ENCODE measurements around the gene CST3.
"Not testable (repeated sequence)": the region's sequence is repeated elsewhere in the genome, so short reads cannot be mapped to it uniquely, and the experiment has no call there.

The CST3 gene

DNA sequence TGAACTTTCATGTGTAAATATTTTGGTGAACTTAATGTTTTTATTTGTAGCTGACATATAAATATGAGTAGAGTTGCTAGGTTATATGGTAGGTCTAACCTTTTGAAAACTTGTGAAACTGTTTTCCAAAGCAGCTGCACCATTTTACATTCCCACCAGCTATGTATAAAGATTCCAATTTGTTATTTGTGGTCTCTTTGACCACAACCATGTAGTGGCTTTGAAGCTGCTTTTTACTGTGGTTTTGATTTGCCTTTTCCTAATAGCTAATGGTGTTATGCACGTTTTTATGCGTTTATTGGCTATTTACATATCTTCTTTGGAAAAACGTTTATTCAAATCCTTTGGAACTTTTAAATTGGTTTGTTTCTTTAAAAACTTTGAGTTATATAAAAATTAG is 10.3 kb downstream of the CST3 start:
- DNase-seq (ENCODE audit: low read depth), result no peak

DNA sequence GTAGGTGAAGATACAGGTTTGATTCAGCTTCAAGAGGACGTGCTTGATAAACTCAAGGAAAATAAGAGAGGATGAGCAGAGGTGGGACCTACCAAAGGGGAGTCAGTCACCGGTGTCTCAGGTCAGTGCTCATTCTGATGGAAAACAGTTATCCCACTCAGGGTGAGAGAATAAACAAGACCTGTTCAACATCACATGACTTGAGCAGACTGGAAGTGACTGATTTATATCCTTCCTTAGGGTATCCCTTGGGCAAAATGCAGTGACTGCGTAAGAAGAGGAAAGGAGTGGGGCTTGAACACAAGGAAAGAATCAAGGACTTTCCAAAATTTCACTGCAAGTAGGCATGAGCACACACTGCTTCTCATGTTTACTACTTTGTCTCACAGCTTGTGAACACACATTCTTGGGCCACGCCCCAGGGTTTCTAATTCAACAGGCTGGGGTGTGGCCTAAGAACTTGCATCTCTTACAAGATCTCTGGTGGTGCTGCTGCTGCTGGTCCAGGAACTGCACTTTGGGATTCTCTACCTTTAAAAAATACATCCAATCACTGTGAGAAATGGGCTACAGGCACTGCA is 11.6 kb downstream of the CST3 start:
- no peak for DNase-seq (ENCODE audit: low read depth)

DNA sequence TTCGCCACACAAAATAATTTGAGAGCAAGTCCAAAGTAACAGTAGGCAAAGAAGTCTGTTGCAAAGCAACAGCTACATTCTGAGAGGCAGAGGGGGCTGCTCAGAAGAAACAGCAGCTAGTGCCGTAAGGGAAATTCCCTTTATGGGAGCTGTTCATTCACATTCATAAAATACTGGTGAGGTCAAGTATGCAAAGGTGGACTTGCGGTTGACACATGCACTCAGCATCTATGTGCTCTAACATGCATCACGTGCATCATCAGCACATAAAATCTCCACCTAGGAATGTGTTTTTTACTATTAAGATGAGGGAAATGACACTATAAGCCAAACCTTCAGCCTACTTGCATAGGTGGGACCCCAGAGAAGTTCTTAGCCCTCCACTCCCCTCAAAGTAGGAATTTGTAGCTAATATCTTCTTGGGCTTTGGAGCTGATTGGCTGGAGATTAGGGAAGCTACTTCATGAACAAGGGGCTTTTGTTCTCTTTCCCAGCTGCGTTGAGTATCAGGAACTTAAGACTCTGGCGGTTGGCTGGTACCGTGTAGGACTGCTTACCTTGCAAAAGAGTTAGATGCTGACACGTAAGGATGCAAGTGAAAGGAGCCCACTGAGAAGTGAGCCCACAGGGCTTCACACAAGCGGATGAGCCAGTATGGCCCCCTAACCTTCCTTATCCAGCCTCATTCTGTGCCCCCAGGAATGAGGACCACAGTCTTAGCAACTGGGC is 12.4 kb downstream of the CST3 start:
- DNase-seq (ENCODE audit: low read depth), result no peak

DNA sequence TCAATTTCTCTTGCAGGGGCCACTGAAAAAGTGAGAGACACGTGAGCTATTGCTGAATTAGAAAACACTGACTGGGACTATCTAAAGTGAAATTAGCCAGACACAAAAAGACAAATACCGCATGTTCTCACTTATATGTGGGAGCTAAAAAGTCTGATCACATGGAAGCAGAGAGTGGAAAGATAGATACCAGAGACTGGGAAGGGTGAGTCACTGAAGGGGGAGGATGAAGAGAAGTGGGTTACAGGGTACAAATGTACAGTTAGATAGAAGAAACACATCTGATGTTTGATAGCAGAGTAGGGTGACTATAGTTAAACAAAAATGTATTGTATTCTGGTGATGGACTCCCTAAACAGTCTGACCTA is 13.4 kb downstream of the CST3 start:
- DNase-seq (ENCODE audit: low read depth), result no peak

DNA sequence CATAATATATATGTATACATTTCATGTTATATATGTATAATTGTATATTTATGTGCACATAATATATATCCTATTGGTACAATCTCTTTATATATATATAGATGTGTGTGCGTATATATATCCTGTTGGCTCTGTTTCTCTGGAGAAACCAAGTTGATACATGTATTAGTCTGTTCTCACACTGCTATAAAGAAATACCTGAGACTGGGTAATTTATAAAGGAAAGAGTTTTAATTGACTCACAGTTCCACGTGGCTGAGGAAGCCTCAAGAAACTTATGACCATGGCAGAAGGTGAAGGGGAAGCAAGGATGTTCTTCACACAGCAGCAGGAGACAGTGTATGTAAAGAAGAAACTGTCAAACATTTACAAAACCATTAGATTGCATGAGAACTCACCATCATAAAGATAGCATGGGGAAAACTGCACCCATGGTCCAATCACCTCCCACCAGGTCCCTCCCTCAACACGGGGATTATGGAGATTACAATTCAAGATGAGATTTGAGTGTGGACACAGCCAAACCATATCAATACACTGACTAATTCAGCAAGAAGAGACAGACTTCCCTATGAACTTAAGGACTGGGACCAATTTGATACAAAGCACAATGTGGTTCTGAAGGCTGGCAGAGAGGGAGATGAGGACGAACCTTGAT is 14.0 kb downstream of the CST3 start:
- DNase-seq (ENCODE audit: low read depth), result no peak

DNA sequence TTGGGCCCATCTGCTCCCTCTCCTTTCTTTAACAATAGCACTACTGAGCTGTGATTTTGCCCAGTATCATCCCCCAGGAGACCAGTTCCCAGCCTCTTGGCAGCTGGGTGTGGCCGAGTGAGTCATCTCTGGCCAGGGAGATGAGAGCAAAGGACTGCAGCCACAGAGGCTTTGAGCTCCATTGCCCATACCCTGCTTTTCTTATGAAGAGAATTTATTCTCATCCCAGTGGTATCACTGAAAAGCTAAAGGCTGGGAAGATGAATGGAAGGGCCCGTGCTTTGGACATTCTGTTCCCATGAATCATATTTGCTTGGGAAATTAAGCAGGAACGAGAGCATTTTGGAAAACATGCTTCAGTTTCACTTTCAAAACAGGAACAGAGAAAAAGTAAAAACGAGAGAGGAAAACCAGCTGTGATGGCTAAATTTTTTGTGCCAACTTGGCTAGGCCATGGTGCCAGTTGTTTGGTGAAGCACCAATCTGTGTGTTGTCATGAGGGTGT is 14.9 kb downstream of the CST3 start:
- DNase-seq (ENCODE audit: low read depth), result no peak

DNA sequence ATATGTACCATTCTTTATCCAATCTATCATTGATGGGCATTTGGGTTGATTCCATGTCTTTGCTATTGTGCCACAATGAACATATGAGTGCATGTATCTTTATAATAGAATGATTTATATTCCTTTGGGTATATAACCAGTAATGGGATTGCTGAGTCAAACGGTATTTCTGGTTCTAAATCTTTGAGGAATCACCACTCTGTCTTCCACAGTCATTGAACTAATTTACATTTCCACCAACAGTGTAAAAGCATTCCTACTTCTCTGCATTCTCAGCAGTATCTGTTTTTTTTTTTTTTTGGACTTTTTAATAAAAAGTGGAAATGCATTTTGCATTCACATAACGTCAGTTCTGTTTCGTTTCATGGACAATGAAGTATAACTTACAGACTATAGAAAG is 15.4 kb downstream of the CST3 start:
- not testable (repeated sequence) for DNase-seq (ENCODE audit: low read depth)

DNA sequence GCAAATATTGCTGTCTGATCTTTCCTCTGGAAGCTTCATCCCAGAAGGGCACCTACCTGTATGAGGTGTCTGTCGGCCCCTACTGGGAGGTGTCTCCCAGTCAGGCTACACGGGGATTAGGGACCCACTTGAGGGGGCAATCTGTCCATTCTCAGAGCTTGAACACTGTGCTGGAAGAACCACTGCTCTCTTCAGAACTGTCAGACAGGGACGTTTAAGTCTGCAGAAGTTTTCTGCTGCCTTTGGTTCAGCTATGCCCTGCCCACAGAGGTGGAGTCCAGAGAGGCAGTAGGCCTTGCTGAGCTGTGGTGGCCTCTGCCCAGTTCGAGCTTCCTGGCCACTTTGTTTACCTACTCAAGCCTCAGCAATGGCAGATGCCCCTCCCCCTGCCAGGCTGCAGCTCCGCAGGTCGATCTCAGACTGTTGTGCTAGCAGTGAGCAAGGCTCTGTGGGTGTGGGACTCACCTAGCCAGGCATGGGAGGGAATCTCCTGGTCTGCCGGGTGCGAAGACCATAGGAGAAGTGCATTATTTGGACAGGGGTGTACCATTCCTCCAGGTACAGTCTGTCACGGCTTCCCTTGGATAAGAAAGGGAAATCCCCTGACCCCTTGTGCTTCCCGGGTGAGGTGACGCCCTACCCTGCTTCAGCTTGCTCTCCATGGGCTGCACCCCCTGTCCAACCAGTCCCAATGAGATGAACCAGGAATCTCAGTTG is 16.9 kb downstream of the CST3 start:
- DNase-seq (ENCODE audit: low read depth), result not testable (repeated sequence)

DNA sequence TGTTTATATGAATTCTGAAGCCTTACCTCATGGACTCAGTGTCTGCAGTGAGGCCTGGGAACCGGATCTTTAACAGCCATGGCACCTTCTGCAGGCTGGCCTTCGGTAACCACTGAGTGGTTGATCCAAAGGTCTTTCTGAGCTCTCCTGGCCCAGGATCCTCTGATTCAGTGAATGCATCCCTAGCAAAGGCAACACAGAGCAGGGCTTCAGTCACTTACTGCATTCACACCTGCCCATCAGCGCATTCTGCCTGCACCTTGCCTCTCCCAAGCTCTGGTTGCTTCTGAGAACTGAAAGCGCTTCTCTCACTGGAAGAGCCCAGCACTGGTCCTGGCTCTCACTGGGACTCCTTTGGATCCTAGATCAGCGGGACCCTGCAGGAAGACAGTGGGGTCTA is 23.6 kb downstream of the CST3 start:
- DNase-seq (ENCODE audit: low read depth), result no peak

DNA sequence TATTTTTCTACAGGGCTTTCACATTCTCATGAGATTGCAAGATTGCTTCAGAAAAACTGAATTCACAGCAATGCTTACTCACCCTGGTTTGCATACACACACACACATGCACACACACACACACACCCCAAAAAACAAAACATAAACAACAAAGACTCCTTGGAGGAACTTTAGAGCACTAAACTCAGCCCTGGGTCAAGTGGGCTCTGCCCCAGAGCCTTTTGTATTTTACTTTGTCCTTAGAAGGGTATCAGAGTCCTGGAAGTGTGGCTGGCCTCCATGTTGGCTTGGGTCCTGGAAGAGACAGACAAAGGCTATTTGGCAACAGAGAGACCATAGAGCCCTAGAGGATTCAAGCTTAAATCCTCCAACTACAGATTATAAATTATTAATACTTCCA is 24.1 kb downstream of the CST3 start:
- DNase-seq (ENCODE audit: low read depth), result no peak

DNA sequence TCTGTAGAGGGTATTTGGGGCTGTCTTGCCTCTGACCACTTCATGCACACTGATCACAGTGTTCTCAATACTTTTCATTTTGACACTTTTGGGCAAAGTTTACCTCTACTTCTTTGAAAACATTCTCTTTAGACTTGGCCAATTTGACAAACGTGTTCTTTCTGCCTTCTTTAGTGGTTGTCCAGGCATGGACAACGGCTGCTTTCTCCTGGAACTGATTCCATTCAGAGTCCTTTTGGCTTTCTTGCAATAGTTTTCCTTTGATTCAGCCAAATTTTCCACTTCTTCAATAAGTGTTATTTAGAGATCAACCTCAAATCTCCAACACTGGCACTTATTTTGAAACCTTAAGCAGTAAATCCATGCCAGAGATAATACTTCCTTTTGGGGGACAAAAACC is 25.4 kb downstream of the CST3 start:
- DNase-seq (ENCODE audit: low read depth), result no peak

DNA sequence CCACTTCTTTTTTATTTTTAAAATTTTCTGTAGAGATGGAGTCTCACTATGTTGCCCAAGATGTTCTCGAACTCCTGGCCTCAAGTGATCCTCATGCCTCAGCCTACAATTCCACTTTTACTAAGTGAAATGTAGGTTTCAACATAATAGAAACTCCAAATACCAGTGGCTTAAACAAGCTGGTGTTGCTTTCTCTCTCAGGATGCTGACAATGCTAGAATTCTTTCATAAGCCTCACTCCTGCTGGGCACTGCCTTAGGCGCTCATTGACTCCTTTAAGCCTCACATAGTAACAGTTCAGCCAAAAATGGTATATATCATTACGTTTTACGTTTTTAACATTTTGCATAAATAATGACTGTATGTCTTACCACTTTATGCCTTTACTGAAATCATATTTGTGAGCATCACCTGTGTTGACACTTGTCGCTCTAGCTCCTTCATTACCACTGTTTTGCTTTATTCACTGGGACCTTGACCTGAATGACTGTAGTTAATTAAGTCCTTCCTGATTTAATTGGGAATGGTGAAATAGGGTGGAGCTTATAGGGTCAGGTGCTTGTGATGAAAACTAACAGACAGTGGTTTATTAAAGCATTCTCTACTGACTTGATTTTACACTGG is 28.2 kb downstream of the CST3 start:
- no peak for DNase-seq (ENCODE audit: low read depth)

DNA sequence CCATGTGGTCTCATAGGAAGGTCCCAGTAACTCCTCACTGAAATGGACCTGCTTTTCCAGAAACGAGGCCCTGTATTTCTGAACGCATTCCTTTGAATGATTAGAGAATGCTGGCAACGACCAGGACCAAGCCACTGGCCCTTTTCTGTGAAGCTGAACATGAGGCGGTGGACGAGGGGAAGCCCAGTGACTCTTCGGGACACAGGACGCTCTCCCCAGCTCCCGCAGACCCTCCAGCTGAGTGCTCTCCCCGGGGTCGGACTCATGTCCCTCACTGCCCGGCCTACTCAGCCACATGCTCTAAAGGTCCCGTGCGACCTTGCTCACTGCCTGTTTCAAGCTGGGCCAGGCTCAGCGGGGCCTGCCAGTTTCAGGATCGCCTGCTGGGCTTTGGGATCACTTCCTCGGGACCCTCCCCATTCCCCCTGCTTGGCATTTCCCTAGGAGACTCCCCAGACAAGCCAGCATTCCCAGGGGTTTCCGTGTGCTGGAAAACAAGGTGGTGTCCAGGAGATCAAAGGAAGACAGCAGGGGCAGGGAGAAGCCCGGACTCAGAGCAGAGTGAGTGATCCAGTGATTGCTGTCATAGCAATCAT is 29.4 kb downstream of the CST3 start:
- DNase-seq (ENCODE audit: low read depth), result no peak

DNA sequence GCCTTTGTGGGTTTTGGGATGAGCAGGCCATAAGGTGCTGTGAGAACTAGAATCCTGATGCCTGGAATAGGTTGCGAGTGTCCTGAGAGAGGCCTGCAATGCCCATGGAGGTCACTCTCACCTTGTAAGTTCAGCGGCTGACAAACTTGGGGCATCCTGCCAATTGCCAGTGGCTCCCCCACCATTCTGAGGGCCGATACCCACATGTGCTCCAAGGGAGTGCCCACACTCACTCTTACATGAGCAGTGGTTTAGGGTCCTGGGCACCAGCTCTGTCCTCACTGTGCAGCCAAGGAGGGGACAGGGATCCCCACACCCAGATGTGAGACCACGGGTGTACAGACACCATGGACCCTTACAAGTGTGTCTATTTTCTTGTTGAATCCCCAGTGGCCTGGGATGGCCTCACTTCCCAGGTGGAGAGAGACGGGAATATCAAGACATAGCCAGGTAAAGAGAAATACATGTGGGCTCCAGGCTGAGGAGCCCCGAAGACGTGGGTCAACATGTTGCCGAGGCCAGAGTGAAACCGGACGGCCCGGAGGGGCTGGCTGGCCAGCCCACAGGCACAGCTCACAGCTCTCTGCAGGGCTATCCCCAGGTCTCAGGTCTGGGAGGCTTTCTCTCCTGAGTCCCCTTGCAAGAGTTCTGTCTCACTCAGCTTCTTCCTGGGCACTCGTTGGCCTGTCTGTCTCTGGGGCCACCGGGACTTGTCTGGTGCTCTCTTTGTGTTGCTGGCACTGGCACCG is 30.1 kb downstream of the CST3 start:
- DNase-seq (ENCODE audit: low read depth), result no peak

DNA sequence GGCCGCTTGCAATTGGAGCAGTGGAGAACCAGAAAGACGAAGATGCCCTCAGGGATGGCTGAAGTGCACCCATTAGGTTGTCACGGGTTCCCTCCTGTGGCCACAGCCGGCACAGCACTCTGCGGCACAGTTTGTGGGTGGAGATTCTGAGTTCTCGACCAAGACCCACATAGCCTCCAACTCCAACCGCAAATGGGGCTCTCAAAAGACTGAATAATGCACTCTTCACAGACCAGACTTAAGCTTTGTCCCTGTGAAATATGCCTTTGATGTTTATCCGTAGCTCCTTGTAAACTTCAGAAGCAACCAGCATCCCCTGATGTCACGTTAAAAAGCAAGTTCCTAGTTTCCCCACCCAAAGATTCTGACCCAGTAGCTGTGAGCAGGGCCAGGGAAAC is 31.1 kb downstream of the CST3 start:
- peak; percentile 39 for DNase-seq (ENCODE audit: low read depth)

DNA sequence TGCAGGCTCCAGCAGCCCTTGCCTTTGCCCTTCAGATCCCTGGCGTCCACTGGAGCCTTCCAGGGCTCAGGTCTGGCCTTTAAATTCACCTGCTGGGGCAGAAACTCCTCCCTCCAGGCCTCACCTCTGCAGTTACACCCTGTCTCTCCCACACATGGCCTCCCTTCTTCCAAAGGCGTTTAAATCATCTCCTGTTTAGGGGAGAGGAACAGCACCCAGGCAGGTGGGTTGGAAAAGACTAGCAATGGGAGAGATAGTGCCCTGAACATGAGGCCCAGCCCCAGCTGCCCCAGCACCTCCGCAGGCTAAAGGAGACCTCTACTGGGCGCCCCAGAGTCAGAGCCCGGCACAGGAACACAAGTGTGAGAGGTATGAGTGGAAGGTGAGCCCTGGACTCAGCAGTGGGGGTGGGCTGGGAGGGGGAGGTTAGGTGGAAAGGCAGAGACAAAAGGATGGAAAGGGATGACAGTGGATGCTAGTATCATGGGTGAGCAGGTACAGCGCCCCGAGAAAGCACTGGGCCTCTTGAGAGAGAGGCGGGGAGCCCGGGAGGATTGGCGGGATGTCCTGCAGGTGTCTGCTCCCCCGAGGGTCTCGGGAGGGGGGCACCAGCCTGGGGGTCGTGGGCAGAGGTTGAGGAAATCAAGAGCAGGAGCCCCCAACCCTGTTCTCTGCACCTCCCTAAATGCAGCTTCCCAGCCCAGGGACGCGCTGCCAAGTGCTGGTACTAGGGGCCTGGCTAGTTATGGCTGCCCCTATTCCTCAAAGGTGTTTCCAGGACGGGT is 31.7 kb downstream of the CST3 start, which contains the start of gene CST9:
TSS of gene CST9 (minus strand) at position 51 of the 785 bp plus-strand sequence. CDS start 53 bp downstream, outside the sequence.
- DNase-seq (ENCODE audit: low read depth), result no peak

DNA sequence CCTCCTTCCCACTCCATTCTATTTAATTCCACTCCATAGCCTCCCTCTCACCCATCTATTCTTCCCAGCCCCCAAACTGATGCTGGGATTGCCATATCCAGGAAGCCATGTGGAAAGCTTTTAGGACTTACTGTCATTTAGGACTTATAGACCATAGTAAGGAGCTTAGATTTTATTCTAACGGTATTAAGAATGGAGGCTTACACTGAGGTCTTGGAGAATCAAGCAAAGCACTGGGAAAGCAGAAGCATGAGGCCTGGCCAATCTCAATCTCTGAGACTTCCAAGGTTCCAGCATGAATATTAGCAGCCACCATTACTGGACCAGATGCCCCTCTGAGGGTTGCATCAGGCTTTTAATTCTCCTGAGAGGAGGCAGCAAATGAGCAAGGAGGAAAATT is 33.4 kb downstream of the CST3 start:
- DNase-seq (ENCODE audit: low read depth), result no peak

DNA sequence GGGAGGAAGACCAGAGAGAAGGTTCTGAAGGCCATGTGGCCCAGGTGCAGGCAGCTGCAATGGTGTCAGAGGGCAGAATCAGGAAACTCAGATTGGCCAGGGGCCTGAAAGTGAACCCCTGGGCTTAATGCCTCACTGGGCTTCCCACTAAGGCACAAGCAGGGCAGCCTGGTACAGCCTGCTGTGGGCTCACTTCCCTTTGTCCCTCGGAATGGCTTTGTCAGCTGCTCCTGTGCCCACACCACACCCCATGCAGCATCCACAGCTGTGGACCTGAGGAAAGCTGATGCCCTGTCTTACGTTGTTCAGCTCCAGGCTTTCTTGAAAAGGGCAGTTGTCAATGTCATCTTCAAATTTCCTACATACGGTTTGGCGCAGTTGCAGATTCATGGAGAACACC is 34.4 kb downstream of the CST3 start:
- DNase-seq (ENCODE audit: low read depth), result no peak

DNA sequence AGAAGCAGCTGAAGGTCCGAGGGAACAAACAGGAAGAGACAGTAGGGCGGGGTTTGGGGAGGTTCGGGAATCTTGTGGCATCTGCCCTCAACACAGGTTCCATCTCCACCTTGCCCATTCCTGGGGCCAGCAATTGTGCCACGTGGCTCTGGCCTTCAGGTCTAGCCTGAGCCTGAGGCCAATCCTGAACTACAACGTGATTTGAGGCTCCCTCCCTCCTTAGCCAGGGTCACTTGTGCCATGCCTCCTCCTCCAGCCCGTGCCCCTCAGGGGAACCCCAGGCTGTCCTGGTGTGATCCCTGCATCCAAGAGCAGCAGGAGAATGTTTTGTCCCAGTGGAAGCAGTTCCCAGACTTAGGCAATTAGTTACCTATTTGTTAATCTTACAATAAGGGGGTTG is 35.1 kb downstream of the CST3 start:
- no peak for DNase-seq (ENCODE audit: low read depth)

DNA sequence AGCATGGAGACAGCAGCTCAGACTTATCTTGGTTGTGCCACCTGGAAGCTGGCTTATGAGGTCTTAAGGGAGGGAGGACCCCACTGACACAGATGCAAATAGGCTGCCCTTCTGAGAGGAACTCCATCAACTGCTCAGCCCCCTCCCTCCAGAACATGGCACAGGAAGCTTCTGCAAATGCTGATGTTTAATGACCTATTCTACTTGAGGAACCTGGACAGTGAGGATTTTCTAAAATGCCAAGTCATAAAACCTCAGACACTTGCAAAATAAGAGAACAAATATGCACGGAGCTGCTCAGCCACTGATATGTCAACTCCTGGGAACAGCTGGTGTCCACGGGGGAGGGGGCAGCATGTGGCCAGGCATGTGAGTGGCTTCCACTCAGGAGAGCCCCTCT is 35.5 kb downstream of the CST3 start:
- DNase-seq (ENCODE audit: low read depth), result no peak

Data from stimulated activated CD8-positive, alpha-beta memory T cell treated with anti-CD3 and anti-CD28 coated beads, Interleukin-12 subunit alpha, Interleukin-12 subunit beta, amount 100 ng/mL, for 1 hour (primary cell).